GM19035 (cell line): Measurements from ENCODE around the gene PLCB4.

Source experiments
- ATAC-seq: cut with Tn5 transposase; IDR thresholded peaks from one replicate; pipeline ENCODE4 v1.9.1; 2021; ENCODE audit not compliant: unreplicated experiment

Gene PLCB4

GRCh38 chr20:9508240-9508661, 439.4 kb downstream of the PLCB4 start:
- no peak for ATAC-seq

GRCh38 chr20:9508696-9509178, 439.9 kb downstream of the PLCB4 start:
- ATAC-seq, result no peak

GRCh38 chr20:9509246-9509645, 440.4 kb downstream of the PLCB4 start:
- no peak for ATAC-seq

GRCh38 chr20:9510911-9511310, 442.0 kb downstream of the PLCB4 start:
- ATAC-seq, result no peak

GRCh38 chr20:9514072-9514460, 445.2 kb downstream of the PLCB4 start:
- no peak for ATAC-seq

GRCh38 chr20:9514461-9515213, 445.8 kb downstream of the PLCB4 start, which contains the start of gene LAMP5:
Gene LAMP5, plus strand, starts transcription at chr20:9514590. Its CDS starts 263 bp downstream, at chr20:9514853.
- ATAC-seq, result no peak

- no peak for ATAC-seq
Observed at GRCh38 chr20:9515214-9515585, 446.3 kb downstream of the PLCB4 start.

GRCh38 chr20:9515741-9516233, 446.9 kb downstream of the PLCB4 start:
- no peak for ATAC-seq

- ATAC-seq, result no peak
Observed at GRCh38 chr20:9516234-9516871, 447.5 kb downstream of the PLCB4 start.

GRCh38 chr20:9517297-9518162, 448.6 kb downstream of the PLCB4 start:
- ATAC-seq, result no peak

- no peak for ATAC-seq
Observed at GRCh38 chr20:9518576-9519175, 449.8 kb downstream of the PLCB4 start.

GRCh38 chr20:9520086-9520485, 451.2 kb downstream of the PLCB4 start:
- no peak for ATAC-seq

- no peak for ATAC-seq
Observed at GRCh38 chr20:9523636-9524035, 454.7 kb downstream of the PLCB4 start.
